Suppressor macrophage treated with lipopolysaccharide for 1 hour (primary cell): ENCODE data around the gene ATXN1L.
"Not testable (repeated sequence)": the region's sequence is repeated elsewhere in the genome, so short reads cannot be mapped to it uniquely, and the experiment has no call there.

Experiments
- DNase-seq, 3 donors: peaks; one replicate each; pipeline ENCODE4 v3.0.0-alpha.2; 2020 to 2022

ATXN1L gene, protein sequence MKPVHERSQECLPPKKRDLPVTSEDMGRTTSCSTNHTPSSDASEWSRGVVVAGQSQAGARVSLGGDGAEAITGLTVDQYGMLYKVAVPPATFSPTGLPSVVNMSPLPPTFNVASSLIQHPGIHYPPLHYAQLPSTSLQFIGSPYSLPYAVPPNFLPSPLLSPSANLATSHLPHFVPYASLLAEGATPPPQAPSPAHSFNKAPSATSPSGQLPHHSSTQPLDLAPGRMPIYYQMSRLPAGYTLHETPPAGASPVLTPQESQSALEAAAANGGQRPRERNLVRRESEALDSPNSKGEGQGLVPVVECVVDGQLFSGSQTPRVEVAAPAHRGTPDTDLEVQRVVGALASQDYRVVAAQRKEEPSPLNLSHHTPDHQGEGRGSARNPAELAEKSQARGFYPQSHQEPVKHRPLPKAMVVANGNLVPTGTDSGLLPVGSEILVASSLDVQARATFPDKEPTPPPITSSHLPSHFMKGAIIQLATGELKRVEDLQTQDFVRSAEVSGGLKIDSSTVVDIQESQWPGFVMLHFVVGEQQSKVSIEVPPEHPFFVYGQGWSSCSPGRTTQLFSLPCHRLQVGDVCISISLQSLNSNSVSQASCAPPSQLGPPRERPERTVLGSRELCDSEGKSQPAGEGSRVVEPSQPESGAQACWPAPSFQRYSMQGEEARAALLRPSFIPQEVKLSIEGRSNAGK

DNA sequence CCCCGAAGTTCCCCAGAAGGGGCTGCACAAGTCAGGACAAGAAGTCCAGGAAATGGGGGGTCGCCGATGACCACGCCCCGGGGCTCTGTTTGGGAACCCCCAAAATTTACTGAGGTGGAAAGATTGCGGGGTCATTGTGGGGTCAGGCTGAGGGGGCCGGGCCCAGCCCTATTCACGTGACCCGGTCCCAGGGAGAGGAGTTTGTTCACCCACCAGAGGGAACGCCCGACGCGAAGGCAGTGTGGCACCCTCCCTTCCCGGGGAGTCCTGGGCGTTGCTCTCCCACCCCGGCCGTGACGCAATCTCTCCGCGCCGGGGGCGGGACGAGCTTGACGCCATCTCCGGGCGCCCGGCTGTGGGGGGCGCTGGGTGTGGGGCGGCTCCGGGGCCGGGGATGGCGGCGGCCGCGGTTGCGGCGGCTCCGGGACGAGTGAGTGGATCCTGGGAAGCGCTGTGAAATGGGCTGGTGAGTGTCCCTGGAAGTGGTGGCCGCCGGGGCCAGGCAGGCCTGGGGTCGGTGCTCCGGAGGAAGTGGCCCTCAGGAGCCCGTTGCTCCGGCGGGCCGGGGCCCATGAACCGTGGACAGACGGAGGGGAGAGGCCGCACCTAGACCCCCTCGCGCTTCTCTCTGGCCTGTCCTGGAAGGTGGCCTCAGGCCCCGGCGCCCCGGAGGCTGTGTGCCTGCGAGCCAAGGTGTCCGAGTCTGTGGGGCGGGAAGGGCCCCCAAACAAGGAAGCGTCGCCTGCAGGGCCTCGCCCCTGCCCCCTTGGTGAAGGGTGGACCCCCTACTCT, at the start of gene ATXN1L:
TSS of gene ATXN1L (plus strand) at position 338 of the 792 bp plus-strand sequence. CDS start 3,765 bp downstream, outside the sequence.
- peak; percentile 95 to 99 (median 97) for DNase-seq

DNA sequence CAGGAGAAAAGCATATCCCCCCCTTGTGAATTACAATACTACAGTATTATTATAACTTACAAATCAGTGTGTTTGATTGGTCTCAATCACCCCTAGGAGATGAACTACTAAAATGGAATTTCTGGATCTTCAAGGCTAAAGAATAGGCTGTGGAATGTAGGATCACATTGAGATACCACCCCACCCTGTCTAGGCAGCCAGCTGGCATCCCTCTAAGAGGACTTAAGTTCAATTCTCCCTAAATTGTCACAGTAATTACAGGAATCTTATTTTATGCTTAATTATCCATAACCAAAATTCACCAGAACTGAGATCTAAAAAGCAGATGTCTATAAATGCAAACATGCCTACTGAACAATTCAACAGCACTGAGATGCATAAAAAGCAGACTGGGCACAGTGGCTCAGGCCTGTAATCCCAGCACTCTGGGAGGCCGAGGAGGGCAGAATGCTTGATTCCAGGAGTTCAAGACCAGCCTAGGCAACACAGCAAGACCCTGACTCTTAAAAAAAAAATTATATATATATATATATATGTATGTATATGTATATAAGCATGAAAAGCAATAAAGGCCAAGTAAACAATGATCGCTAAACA, 49.2 kb upstream of the ATXN1L start:
- DNase-seq: no peak

DNA sequence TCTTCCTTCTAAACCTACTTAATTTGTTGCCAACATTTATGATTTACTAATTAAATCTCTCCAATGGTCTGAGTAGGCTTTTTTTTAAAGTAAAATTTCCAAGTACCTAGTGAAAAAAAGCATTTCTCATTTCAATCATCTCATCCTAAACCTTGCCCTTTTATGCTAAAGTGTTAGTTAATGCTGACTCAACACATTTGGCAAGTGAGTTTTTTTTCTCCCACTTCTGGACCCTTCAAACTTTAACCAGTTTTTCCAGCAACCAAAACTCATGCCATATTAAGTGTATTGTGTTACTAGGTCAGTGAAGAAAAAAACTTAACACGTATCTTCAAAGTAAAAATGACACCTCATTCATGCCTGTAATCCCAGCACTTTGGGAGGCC, 42.5 kb upstream of the ATXN1L start:
- DNase-seq: no peak

DNA sequence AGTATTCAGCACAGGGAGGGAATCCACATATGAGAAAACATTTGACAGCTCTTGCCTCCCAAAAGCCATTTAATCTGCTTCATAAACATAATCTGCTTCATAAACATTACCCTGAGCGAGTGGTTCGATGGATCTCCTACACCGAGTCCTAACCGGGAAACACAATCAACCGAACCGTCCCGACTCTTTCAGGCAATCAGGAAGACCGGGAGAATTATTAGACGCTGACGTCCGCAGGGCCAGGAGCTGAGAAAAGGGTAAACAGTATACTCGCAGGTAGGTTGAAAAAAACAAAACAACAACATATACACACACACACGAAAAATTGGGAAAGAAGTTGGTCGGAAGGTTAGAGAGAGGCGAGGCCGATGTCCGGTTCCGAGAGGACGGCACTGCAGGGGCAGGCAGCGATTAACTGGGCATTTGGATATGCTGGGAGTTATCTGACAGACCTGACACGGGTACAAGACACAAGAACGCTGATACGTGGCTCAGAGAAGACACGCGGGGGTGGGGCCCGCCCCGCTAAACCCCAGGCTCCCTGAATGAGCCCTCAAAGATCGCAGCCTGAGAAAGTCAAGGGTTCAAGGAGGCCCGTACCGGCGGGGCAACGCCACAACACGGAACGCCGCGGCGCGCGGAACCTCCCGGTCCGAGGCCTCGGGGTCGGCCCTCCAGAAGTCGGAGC, 37.7 kb upstream of the ATXN1L start:
- peak; percentile 56 to 71 (median 62) for DNase-seq

DNA sequence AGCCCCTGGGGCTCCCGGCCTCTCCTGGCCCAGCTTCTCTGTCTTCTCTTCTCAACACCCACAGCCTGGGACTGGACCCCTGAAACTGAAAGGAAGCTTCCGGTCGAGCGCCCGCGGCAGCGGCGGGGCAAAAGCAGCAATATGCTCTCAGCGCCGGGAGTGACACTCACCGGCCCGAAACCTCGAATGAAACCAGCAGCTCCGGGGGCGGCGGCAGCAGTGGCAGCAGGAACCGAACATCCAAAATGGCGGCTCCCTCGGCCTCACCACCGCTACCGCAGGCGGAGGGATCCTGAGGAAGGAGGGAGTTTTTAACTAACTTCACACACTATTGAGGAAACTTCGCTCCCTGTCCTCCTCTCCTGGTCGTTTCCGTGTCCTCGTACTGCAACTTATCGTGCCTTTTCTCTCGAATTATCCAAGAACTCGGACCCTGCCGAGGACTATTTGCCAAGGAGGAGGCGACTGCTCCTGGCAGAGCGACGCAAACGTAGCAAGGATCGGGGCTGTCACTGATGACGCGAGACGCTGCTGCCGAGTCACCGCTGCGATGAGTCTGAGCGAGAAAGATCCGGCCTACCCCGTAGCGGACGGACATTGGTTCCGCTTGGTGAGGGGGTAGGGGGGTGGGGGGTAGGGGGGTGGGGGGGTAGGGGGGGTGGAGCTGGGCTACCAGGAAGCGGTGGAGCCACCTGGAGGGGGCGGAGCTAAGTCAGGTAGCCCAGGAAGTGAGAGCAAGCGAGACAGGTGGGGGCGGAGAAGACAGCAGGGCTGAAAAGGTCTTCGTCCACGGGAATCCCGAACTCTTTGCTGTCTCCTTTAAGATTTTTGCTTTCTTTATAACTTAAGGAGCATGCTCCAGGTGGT, 37.0 kb upstream of the ATXN1L start, which contains the start of gene AP1G1:
TSS of gene AP1G1 (minus strand) at position 242 of the 867 bp plus-strand sequence. CDS start 19,355 bp downstream, outside the sequence.
- peak; percentile 95 to 98 (median 97) for DNase-seq

DNA sequence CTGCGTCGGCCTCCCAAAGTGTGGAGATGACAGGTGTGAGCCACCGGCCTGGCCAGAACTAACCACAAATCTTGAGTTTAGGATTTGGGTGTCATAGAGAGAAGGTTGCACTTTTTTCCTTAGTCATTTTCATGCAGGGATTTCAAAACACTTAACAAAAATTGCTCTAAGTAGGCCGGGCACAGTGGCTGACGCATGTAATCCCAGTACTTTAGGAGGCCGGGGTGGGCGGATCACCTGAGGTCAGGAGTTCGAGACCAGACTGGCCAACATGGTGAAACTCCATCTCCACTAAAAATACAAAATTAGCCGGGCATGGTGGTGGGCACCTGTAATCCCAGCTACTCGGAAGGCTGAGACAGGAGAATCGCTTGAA, 35.6 kb upstream of the ATXN1L start:
- peak; percentile 26 to 53 (median 36) for DNase-seq

DNA sequence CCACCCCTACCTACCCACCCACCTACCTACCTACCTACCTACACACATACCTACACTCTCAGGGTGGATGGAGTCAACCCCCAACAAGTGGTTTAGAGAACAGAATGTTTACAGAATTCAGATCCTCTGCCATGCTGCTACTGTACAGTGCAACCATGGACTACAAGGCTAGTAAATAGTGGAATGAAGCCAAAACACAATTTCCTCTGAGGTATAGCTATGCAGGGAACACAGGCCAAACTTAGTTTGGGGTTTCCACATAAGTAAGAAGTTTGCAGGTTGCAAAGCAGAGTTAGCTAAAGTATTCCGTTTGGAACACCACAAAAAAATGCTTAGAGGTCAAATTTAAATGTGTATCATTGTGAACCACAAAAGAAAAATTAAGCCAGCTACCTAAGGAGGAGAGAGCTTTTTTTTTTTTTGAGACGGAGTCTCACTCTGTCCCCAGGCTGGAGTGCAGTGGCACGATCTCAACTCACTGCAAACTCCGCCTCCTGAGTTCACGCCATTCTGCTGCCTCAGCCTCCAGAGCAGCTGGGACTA, 34.4 kb upstream of the ATXN1L start:
- no peak for DNase-seq

DNA sequence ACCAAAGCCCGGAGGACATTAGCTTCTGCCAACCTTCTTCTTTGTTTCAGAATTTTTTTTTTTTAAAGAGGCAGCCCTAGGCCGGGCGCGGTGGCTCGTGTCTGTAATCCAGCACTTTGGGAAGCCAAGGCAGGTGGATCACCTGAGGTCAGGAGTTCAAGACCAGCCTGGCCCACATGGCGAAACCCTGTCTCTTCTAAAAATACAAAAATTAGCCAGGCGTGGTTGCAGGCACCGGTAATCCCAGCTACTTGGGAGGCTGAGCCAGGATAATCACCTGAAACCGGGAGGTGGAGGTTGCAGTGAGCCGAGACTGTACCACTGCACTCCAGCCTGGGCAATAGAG, 28.6 kb upstream of the ATXN1L start:
- DNase-seq: not testable (repeated sequence)

DNA sequence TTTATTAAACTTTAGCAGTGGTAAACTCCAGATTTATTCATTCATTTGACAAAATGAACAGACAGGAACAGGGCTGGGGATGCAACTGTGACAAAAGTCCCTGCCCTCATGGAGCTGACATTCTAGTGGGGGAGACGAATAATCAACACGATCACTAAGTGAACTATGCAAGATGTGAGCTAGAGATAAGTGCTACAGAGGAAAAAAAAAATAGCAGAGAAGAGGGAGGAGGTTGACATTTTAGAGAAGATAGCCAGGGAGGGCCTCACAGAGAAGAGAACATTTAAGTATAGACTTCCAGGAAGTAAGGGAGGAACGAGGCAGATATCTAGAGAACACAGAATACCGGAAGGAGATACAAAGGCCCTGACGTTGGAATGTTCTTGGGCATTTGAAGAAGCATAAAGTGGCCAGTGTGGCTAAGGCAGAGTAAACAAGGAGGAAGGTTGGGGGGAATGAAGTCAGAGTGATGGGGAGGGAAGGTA, 19.2 kb upstream of the ATXN1L start:
- no peak for DNase-seq

DNA sequence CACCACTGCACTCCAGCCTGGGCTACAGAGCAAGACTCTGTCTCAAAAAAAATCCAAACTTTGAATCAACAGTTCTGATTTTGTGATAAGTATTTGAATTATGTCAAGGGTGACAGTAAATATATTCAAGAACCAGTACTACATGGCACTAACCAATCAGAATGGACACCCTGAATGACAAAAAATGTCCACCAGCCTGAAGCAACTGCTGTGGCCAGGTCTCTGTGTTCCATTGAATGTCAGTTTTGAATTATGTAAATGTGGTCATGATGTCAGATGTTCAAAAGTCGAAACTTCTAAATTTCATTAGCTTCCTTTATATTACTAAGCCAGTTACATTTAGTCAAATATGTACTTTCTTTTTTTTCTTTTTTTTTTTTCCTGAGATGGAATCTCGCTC, 15.4 kb upstream of the ATXN1L start:
- no peak for DNase-seq

DNA sequence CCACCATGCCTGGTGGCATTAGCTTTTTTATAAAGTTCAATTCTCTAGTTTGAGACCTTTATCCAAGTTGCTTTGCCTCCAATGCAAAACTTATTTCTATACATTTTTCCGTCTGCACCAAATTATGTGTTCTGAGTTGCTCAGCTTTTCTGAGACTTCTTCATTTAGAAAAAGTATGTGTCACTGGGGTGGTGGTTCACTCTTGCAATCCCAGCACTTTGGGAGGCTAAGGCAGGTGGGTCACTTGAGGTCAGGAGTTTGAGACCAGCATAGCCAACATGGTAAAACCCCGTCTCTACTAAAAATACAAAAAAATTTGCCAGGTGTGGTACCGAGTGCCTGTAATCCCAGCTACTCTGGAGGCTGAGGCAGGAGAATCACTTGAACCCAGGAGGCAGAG, 14.1 kb upstream of the ATXN1L start:
- DNase-seq: not testable (repeated sequence)

DNA sequence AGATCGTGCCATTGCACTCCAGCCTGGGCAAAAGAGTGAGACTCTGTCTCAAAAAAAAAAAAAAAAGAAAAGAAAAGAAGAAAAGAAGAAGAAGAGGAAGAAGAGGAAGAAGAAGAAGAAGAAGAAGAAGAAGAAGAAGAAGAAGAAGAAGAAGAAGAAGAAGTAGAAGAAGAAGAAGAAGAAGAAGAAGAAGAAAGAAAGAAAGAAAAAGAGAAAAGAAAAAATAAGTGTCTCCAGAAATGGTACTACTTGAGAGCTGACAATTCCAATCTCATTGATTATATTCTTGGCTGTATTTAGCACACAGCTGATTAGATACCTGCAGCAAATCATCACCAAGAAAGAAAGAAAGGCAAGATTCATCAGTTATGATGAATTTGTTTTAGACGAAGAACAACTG, 13.7 kb upstream of the ATXN1L start:
- not testable (repeated sequence) for DNase-seq

DNA sequence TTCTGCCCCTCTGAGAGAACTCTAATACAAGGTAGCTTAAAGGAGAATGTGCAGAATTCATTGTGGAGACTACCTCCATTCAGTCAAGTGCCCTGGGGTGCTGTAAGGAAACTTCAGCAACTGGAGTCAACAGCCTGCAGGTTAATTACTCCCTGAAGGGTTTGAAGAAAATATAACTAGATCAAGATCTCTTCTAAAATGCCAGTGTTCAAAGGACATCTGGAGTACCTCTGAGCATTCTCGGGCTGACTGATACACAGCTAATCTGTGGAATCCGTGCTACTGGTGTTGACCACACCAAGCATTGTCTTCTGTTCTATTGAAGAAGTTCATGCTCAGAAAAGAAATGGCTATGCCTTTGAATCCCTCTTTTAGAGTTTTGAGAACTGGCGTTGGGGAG, 11.5 kb upstream of the ATXN1L start:
- DNase-seq: no peak

DNA sequence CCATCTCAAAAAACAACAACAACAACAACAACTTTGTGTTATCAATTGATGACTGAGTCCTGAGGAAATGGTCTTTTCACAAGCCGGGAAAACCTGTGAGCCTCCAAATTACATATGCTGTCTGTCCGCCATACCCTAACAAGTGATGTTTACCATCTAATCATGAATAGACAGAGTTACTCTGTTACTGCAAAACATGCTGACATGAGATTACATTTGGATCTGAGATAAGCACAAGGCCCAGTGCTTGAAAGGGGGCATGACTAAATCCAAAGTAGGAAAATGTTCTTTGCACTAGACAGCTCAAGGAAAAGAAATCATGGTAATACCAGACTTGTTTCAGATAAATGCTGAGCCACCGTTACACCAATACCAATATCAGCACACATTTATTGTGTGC, 8.6 kb upstream of the ATXN1L start:
- DNase-seq: no peak

DNA sequence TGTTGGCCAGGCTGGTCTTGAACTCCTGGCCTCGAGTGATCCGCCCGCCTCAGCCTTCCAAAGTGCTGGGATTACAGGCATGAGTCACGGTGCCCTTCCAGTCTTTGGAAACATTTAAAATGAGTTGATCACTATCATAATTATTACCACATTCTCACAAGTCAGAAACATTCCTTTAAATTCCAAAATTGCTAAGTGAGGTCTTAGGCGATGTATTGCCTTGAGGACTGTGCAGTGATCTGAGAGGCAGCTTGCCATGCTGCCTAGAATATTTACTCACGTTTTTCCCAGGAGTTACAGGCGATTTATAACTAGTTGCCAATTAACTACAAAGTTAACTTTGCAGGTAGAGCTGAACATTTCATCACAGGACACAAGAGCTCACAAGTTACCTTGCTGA, 5.7 kb upstream of the ATXN1L start:
- no peak for DNase-seq

DNA sequence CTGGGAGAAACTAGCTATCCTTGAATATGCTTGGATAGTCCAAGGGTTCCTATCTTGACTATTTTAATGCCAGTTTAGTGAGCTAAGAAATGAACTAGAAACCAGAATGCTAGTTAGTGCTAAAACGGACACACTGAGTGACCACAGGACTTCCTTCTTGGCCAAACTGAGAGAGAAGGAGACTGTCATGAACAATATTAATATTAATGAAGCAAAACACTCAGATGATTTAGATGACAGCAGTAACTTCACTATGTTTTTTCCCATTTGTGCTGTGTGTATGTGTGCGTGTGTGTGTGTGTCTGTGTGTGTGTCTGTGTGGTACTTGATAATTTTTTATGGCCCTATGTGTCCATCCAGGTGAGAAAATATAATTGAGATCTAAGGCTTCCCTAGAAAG, 2.2 kb upstream of the ATXN1L start:
- DNase-seq: peak in 1 of 3 donors; percentile 6

DNA sequence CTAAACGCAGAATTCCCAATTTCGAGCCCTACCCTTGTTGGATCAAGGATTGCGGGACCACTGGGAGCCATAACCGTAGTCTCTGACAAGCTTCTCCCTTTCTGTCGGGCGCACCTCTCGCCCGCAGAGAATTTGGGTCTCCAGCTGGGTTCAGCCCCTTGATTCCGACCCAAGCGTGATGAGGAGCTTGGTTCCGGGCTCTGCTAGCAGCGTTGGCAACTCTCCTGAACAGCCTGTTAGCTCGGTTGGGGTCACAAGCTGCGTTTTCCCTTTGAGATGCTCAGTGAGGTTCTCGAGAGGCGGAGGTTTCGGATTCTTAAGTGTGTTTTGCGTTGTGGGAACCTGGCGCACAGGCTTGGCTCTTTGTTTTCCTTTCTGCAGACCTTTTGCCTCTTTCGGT, 655 bp downstream of the ATXN1L start:
- peak; percentile 10 to 35 (median 23) for DNase-seq

DNA sequence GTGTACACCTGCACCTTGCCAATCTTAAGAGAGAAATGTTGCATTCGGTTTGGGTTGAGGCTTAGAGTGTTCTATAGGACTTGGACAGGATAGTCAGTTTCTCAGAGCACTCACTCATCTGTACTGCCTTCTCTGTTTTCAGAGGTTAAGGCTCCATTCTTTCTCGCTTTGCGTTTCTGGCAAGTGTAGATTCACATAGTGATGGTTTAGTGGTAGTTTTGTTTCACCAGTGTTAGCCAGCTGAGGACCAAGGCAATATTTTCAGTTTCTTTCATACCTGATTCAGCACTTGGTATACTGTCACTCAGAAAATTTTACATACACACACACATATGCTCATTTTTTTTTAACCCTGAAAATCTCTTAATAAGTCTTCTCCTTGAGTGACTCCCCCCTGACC, 1.3 kb downstream of the ATXN1L start:
- no peak for DNase-seq

DNA sequence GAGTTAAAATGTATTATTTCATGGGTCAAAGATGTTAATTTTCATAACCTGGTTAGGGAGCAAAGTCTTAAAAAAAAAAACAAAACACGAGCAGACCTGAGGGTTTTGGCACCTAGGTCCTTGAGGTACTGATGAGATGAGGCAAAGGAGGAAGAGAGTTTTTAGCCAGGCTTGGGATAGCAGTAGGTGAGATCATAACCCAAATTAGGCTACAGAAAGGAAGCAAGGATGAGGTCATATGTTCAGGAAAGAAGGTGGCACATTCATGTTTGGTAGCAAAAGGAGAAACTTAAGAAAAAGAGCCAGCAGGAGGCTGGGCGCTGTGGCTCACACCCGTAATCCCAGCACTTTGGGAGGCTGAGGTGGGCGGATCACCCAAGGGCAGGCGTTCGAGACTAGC, 2.8 kb downstream of the ATXN1L start:
- peak in 2 of 3 donors; percentile 11 to 27 for DNase-seq

DNA sequence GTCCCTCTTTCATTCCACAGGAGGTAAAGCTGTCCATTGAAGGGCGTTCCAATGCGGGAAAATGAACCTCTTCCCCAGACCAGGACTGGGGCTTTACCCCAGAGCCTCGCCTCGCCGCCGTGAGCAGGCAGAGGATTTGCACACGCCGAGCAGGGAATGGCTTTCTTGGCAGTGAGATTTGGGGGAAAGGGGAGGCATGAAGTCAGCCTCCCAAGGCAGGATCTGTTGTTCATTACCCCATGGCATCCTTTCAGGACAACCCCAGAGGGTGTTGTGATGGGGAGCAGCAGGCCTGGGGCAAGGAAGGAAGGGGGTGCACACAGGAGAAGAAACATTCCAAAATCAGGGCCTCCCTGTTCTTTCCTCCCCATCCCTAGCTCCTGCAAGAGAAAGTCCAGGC, 6.0 kb downstream of the ATXN1L start:
- DNase-seq: no peak

DNA sequence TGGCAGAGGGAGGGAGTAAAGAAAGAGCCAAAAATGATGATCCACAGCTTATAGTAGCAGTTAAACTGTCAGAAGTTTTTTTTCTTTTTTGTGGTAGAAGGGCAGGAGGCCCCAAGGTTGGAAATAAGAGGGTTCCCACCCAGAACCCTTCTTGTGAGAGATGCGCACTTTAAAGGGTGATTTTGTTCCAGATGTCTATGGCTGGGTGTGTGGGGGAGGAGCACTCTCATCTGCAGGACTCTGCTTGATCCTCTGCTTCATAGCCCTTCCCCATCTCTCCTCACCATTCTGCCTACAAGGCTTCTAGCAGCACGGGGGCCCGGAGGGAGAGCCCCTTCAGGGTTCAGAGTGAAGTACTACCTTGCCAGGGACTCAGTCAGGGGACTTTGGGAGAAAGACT, 6.4 kb downstream of the ATXN1L start:
- no peak for DNase-seq
